Measurements from ENCODE around the gene CYSTM1. TPM values are rescaled to one million over a fixed set of nuclear protein-coding genes. Genes with fewer than 3 reads are reported as not detected.

CYSTM1 gene
- total RNA-seq, 1 donor from 2014 or later = 28.1 TPM

GRCh38 chr5:140162781-140163180 lies 12.2 kb upstream of the CYSTM1 start:
- H3K4me3 Mint-ChIP-seq (ENCODE audit: low read depth) = no peak overlapping the region
- H3K27ac Mint-ChIP-seq = no peak overlapping the region
- peaks cover 5% of the 10 kb centered on the region for H3K4me1 Mint-ChIP-seq (ENCODE audit: low read depth)
- TF ChIP-seq CTCF (IDR thresholded peaks at IDR 0.05; ENCODE audit: unreplicated experiment) = no peak
- no peaks in the 10 kb centered on the region for H3K36me3 Mint-ChIP-seq (ENCODE audit: insufficient read depth)
- H3K9me3 Mint-ChIP-seq (ENCODE audit: low read depth) = no peaks in the 10 kb centered on the region
- peaks cover 19% of the 10 kb centered on the region for H3K27me3 Mint-ChIP-seq
- no peak for DNase-seq (ENCODE audit: low spot score, unreplicated experiment)

- peaks cover 5% of the 10 kb centered on the region for H3K4me1 Mint-ChIP-seq (ENCODE audit: low read depth)
- DNase-seq (ENCODE audit: low spot score, unreplicated experiment) = no peak
- no peaks in the 10 kb centered on the region for H3K36me3 Mint-ChIP-seq (ENCODE audit: insufficient read depth)
- peak overlapping the region; percentile 4 for H3K27ac Mint-ChIP-seq
- H3K4me3 Mint-ChIP-seq (ENCODE audit: low read depth) = no peak overlapping the region
- no peaks in the 10 kb centered on the region for H3K9me3 Mint-ChIP-seq (ENCODE audit: low read depth)
- TF ChIP-seq CTCF (IDR thresholded peaks at IDR 0.05; ENCODE audit: unreplicated experiment) = no peak
- peaks cover 12% of the 10 kb centered on the region for H3K27me3 Mint-ChIP-seq
Measured at GRCh38 chr5:140165101-140165922, 9.7 kb upstream of the CYSTM1 start.

- Mint-ChIP-seq H3K9me3 (ENCODE audit: low read depth) (no peaks in the 10 kb centered on the region), H3K4me1 (ENCODE audit: low read depth) (peaks cover 5% of the 10 kb centered on the region), H3K4me3 (ENCODE audit: low read depth) (no peak overlapping the region), H3K36me3 (ENCODE audit: insufficient read depth) (no peaks in the 10 kb centered on the region), H3K27me3 (peaks cover 9% of the 10 kb centered on the region), H3K27ac (no peak overlapping the region)
- TF ChIP-seq CTCF (IDR thresholded peaks at IDR 0.05; ENCODE audit: unreplicated experiment) = no peak
- DNase-seq (ENCODE audit: low spot score, unreplicated experiment) = no peak
Measured at GRCh38 chr5:140165923-140166270, 9.1 kb upstream of the CYSTM1 start.

GRCh38 chr5:140166911-140167310 lies 8.1 kb upstream of the CYSTM1 start:
- DNase-seq (ENCODE audit: low spot score, unreplicated experiment) = no peak
- Mint-ChIP-seq H3K36me3 (ENCODE audit: insufficient read depth) (no peaks in the 10 kb centered on the region), H3K27ac (no peak overlapping the region), H3K27me3 (peaks cover 9% of the 10 kb centered on the region), H3K4me1 (ENCODE audit: low read depth) (peaks cover 5% of the 10 kb centered on the region), H3K9me3 (ENCODE audit: low read depth) (no peaks in the 10 kb centered on the region), H3K4me3 (ENCODE audit: low read depth) (no peak overlapping the region)
- no peak for TF ChIP-seq CTCF (IDR thresholded peaks at IDR 0.05; ENCODE audit: unreplicated experiment)

- TF ChIP-seq CTCF (IDR thresholded peaks at IDR 0.05; ENCODE audit: unreplicated experiment) = no peak
- Mint-ChIP-seq H3K4me3 (ENCODE audit: low read depth) (no peak overlapping the region), H3K27me3 (peaks cover 9% of the 10 kb centered on the region), H3K27ac (no peak overlapping the region), H3K36me3 (ENCODE audit: insufficient read depth) (no peaks in the 10 kb centered on the region), H3K9me3 (ENCODE audit: low read depth) (no peaks in the 10 kb centered on the region), H3K4me1 (ENCODE audit: low read depth) (peaks cover 5% of the 10 kb centered on the region)
- no peak for DNase-seq (ENCODE audit: low spot score, unreplicated experiment)
Measured at GRCh38 chr5:140168371-140168770, 6.6 kb upstream of the CYSTM1 start.

Data from progenitor cell of endocrine pancreas (in vitro differentiated cells).